Measurements from ENCODE around the gene DPH1.

- TF ChIP-seq, protein P1, sequence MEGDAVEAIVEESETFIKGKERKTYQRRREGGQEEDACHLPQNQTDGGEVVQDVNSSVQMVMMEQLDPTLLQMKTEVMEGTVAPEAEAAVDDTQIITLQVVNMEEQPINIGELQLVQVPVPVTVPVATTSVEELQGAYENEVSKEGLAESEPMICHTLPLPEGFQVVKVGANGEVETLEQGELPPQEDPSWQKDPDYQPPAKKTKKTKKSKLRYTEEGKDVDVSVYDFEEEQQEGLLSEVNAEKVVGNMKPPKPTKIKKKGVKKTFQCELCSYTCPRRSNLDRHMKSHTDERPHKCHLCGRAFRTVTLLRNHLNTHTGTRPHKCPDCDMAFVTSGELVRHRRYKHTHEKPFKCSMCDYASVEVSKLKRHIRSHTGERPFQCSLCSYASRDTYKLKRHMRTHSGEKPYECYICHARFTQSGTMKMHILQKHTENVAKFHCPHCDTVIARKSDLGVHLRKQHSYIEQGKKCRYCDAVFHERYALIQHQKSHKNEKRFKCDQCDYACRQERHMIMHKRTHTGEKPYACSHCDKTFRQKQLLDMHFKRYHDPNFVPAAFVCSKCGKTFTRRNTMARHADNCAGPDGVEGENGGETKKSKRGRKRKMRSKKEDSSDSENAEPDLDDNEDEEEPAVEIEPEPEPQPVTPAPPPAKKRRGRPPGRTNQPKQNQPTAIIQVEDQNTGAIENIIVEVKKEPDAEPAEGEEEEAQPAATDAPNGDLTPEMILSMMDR (IDR thresholded peaks at IDR 0.05) = no peak
- no peak for TF ChIP-seq POLR2A (IDR thresholded peaks at IDR 0.05)
Observed at GRCh38 chr17:2067608-2068024, 37.7 kb downstream of the DPH1 start.
